H9 (cell line): ENCODE measurements around the gene ZMYND11. TPM values are rescaled to one million over a fixed set of nuclear protein-coding genes. Genes with fewer than 3 reads are reported as not detected.

ENCODE experiments used
- DNase-seq: peaks from one replicate; pipeline ENCODE4 v3.0.0-alpha.2; 2017
- H2AFZ ChIP-seq: one replicate; pipeline ENCODE4 v1.6.1; 2013; ENCODE audit warnings: mild to moderate bottlenecking, low read length, control low read depth, moderate library complexity
- H2AK5ac ChIP-seq: 2 replicates; pipeline ENCODE4 v1.6.1; 2013; ENCODE audit warnings: low read length, control low read depth, mixed read lengths; ENCODE audit not compliant: insufficient read length
- H2BK120ac ChIP-seq: one replicate; pipeline ENCODE4 v1.6.1; 2013; ENCODE audit warnings: low read depth, mild to moderate bottlenecking, low read length, control low read depth, inconsistent platforms; ENCODE audit not compliant: poor library complexity, severe bottlenecking
- H2BK12ac ChIP-seq: 2 replicates; pipeline ENCODE4 v1.6.1; 2013; ENCODE audit warnings: low read length, control low read depth, mixed read lengths, low read depth; ENCODE audit not compliant: insufficient read length
- H2BK15ac ChIP-seq: 2 replicates; pipeline ENCODE4 v1.6.1; 2013; ENCODE audit warnings: low read depth, low read length, control low read depth
- H2BK20ac ChIP-seq: one replicate; pipeline ENCODE4 v1.6.1; 2013; ENCODE audit warnings: low read depth, mild to moderate bottlenecking, low read length, control low read depth, inconsistent platforms; ENCODE audit not compliant: poor library complexity, severe bottlenecking
- H2BK5ac ChIP-seq: 2 replicates; pipeline ENCODE4 v1.6.1; 2013; ENCODE audit warnings: low read length, control low read depth, mixed read lengths; ENCODE audit not compliant: insufficient read length
- H3K14ac ChIP-seq: 2 replicates; pipeline ENCODE4 v1.6.1; 2013; ENCODE audit warnings: low read length, control low read depth; ENCODE audit not compliant: insufficient read depth
- H3K18ac ChIP-seq: 2 replicates; pipeline ENCODE4 v1.6.1; 2013; ENCODE audit warnings: low read depth, mild to moderate bottlenecking, mixed read lengths, low read length, control low read depth; ENCODE audit not compliant: insufficient read length
- H3K23ac ChIP-seq: 2 replicates; pipeline ENCODE4 v1.6.1; 2013; ENCODE audit warnings: low read length, control low read depth, mixed read lengths, low read depth; ENCODE audit not compliant: insufficient read length
- H3K23me2 ChIP-seq: 2 replicates; pipeline ENCODE4 v1.6.1; 2013; ENCODE audit warnings: low read depth, mild to moderate bottlenecking, mixed read lengths, low read length, control low read depth; ENCODE audit not compliant: insufficient read length, poor library complexity, severe bottlenecking
- H3K27ac ChIP-seq: 2 replicates; pipeline ENCODE4 v1.5.1; 2013; ENCODE audit warnings: low read length, control low read depth, mixed read lengths, low read depth; ENCODE audit not compliant: insufficient read length
- H3K27me3 ChIP-seq: 2 replicates; pipeline ENCODE4 v1.6.1; 2013; ENCODE audit warnings: low read length, control low read depth, inconsistent platforms; ENCODE audit not compliant: insufficient read depth
- H3K4ac ChIP-seq: 2 replicates; pipeline ENCODE4 v1.6.1; 2013; ENCODE audit warnings: low read depth, mild to moderate bottlenecking, control low read depth, inconsistent platforms, low read length, moderate library complexity
- H3K4me1 ChIP-seq: 2 replicates; pipeline ENCODE4 v1.6.1; 2013; ENCODE audit warnings: low read length, control low read depth, inconsistent platforms; ENCODE audit not compliant: insufficient read depth
- H3K4me2 ChIP-seq: 2 replicates; pipeline ENCODE4 v1.6.1; 2013; ENCODE audit warnings: low read length, control low read depth, mixed read lengths; ENCODE audit not compliant: insufficient read length, insufficient read depth
- H3K56ac ChIP-seq: 2 replicates; pipeline ENCODE4 v1.6.1; 2013; ENCODE audit warnings: low read depth, mild to moderate bottlenecking, mixed read lengths, low read length, control low read depth; ENCODE audit not compliant: insufficient read length
- H3K79me1 ChIP-seq: 2 replicates; pipeline ENCODE4 v1.6.1; 2013; ENCODE audit warnings: low read depth, mild to moderate bottlenecking, moderate library complexity, low read length, control low read depth, inconsistent platforms; ENCODE audit not compliant: insufficient read depth, poor library complexity, severe bottlenecking
- H3K79me2 ChIP-seq: 2 replicates; pipeline ENCODE4 v1.6.1; 2013; ENCODE audit warnings: low read length, control low read depth, inconsistent platforms; ENCODE audit not compliant: insufficient read depth
- H3K9ac ChIP-seq: 2 replicates; pipeline ENCODE4 v1.6.1; 2013; ENCODE audit warnings: low read length, control low read depth, mixed read lengths; ENCODE audit not compliant: insufficient read length; ENCODE audit errors: extremely low read depth
- H3K9me3 ChIP-seq: one replicate; pipeline ENCODE4 v1.6.1; 2013; ENCODE audit warnings: low read depth, low read length, inconsistent platforms; ENCODE audit not compliant: control insufficient read depth
- H3T11ph ChIP-seq: one replicate; pipeline ENCODE4 v1.6.1; 2013; ENCODE audit warnings: mild to moderate bottlenecking, low read length, control low read depth, inconsistent platforms
- H4K20me1 ChIP-seq: one replicate; pipeline ENCODE4 v1.6.1; 2013; ENCODE audit not compliant: control insufficient read depth, insufficient read length, insufficient read depth
- H4K5ac ChIP-seq: 2 replicates; pipeline ENCODE4 v1.6.1; 2013; ENCODE audit warnings: low read depth, mild to moderate bottlenecking, mixed read lengths, low read length, control low read depth; ENCODE audit not compliant: insufficient read length
- H4K8ac ChIP-seq: replicated peaks from 2 replicates; pipeline ENCODE4 v1.6.1; 2013; ENCODE audit warnings: low read length, control low read depth, mixed read lengths, low read depth; ENCODE audit not compliant: insufficient read length
- H4K91ac ChIP-seq: 2 replicates; pipeline ENCODE4 v1.6.1; 2013; ENCODE audit warnings: low read depth, mild to moderate bottlenecking, moderate library complexity, mixed read lengths, low read length, control low read depth; ENCODE audit not compliant: insufficient read length
- H3K27ac Mint-ChIP-seq, 3 experiments: 2 replicates in 2 of 3; 3 replicates in 1 of 3; pipeline ENCODE4 v1.8.0; 2020 to 2021; ENCODE audit warnings: mixed read lengths in 3 of 3, mild to moderate bottlenecking in 1 of 3, moderate library complexity in 1 of 3
- H3K27me3 Mint-ChIP-seq: 2 replicates; pipeline ENCODE4 v1.8.0; 2021; ENCODE audit warnings: low read depth, mild to moderate bottlenecking, moderate library complexity, mixed read lengths
- H3K36me3 Mint-ChIP-seq, 3 experiments: 2 replicates in 2 of 3; 3 replicates in 1 of 3; pipeline ENCODE4 v1.8.0; 2020 to 2021; ENCODE audit warnings: low read depth in 3 of 3, mixed read lengths in 3 of 3; ENCODE audit not compliant: insufficient read depth in 1 of 3
- H3K4me1 Mint-ChIP-seq, 2 experiments: 2 replicates each; pipeline ENCODE4 v1.8.0; 2020; ENCODE audit warnings: mixed read lengths in 2 of 2
- H3K4me3 Mint-ChIP-seq, 2 experiments: 2 replicates in 1 of 2; 3 replicates in 1 of 2; pipeline ENCODE4 v1.8.0; 2020 to 2021; ENCODE audit warnings: mild to moderate bottlenecking in 2 of 2, mixed read lengths in 2 of 2, moderate library complexity in 1 of 2
- H3K9me3 Mint-ChIP-seq, 2 experiments: 2 replicates in 1 of 2; 3 replicates in 1 of 2; pipeline ENCODE4 v1.8.0; 2020; ENCODE audit warnings: mild to moderate bottlenecking in 2 of 2, mixed read lengths in 2 of 2, moderate library complexity in 1 of 2
- WGBS: extraction: QIAGEN DNeasy Blood & Tissue Kit; methylation state at CpG from one replicate; pipeline ENCODE4 v1.1.7; 2013; ENCODE audit warnings: missing lambda C conversion rate, low lambda C conversion rate, mixed read lengths; ENCODE audit not compliant: insufficient read length; ENCODE audit errors: extremely low coverage; 5-methylcytosine and 5-hydroxymethylcytosine counted together
- total RNA-seq: library from RNA; stranded (reverse); gene quantifications from 2 replicates; pipeline ENCODE4 v1.2.1, GENCODE V29; 2021
- TF ChIP-seq, protein P1 (sequence below): fragments of 200-600 bp; sonication (generic); conservative IDR thresholded peaks from 3 replicates; pipeline ENCODE4 v1.8.0; 2021; ENCODE audit warnings: antibody characterized with exemption, mild to moderate bottlenecking

The ZMYND11 gene
- total RNA-seq, 1 experiment from 2014 or later = 33.7 TPM

GRCh38 chr10:191703-192518 lies 56.7 kb downstream of the ZMYND11 start:
- Histone ChIP-seq H3K56ac (no peak overlapping the region), H2BK120ac (no peak overlapping the region), H3K9me3 (no peaks in the 10 kb centered on the region), H3K27ac (no peak overlapping the region), H3K4me2 (no peak overlapping the region), H3K79me1 (no peaks in the 10 kb centered on the region), H2AK5ac (no peak overlapping the region), H4K8ac (no peak overlapping the region), H2BK15ac (no peak overlapping the region), H3K4ac (no peak overlapping the region), H3K79me2 (no peaks in the 10 kb centered on the region), H3K23me2 (no peaks in the 10 kb centered on the region), H2AFZ (no peak overlapping the region), H3T11ph (no peak overlapping the region), H4K20me1 (no peaks in the 10 kb centered on the region), H3K27me3 (no peaks in the 10 kb centered on the region), H2BK20ac (no peak overlapping the region), H3K14ac (no peak overlapping the region), H2BK12ac (no peak overlapping the region), H3K9ac (no peak overlapping the region), H4K91ac (no peak overlapping the region), H3K23ac (no peak overlapping the region), H2BK5ac (no peak overlapping the region), H3K4me1 (peaks cover 5% of the 10 kb centered on the region; the same call in 1 of the 2 replicates), H3K18ac (no peak overlapping the region), H4K5ac (no peak overlapping the region)
- Mint-ChIP-seq H3K9me3 (no peaks in the 10 kb centered on the region), H3K27me3 (no peaks in the 10 kb centered on the region), H3K36me3 (peaks cover 2 to 8% (median 3%) of the 10 kb centered on the region in 3 experiments; a peak in 6 of 7 replicates), H3K27ac (0 out of 7 replicates have a peak overlapping the region, but pooled peaks of 1 of the 3 experiments have one; percentile 9), H3K4me1 (peaks cover 11 to 12% of the 10 kb centered on the region in 2 experiments), H3K4me3 (no peak overlapping the region)
- WGBS = no CpG with 5 or more reads among the region's 9 CpGs
- DNase-seq = no peak
- TF ChIP-seq, protein P1, sequence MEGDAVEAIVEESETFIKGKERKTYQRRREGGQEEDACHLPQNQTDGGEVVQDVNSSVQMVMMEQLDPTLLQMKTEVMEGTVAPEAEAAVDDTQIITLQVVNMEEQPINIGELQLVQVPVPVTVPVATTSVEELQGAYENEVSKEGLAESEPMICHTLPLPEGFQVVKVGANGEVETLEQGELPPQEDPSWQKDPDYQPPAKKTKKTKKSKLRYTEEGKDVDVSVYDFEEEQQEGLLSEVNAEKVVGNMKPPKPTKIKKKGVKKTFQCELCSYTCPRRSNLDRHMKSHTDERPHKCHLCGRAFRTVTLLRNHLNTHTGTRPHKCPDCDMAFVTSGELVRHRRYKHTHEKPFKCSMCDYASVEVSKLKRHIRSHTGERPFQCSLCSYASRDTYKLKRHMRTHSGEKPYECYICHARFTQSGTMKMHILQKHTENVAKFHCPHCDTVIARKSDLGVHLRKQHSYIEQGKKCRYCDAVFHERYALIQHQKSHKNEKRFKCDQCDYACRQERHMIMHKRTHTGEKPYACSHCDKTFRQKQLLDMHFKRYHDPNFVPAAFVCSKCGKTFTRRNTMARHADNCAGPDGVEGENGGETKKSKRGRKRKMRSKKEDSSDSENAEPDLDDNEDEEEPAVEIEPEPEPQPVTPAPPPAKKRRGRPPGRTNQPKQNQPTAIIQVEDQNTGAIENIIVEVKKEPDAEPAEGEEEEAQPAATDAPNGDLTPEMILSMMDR = no peak
